ENCODE results near the gene PIEZO2.
"Not testable (repeated sequence)": the region's sequence is repeated elsewhere in the genome, so short reads cannot be mapped to it uniquely, and the experiment has no call there.

PIEZO2 gene

GRCh38 chr18:10937743-10938640 is 211.4 kb downstream of the PIEZO2 start:
- no peak for FAIRE-seq
- DNase-seq (ENCODE audit: insufficient read length, low spot score): no peak
- TF ChIP-seq, protein P1, sequence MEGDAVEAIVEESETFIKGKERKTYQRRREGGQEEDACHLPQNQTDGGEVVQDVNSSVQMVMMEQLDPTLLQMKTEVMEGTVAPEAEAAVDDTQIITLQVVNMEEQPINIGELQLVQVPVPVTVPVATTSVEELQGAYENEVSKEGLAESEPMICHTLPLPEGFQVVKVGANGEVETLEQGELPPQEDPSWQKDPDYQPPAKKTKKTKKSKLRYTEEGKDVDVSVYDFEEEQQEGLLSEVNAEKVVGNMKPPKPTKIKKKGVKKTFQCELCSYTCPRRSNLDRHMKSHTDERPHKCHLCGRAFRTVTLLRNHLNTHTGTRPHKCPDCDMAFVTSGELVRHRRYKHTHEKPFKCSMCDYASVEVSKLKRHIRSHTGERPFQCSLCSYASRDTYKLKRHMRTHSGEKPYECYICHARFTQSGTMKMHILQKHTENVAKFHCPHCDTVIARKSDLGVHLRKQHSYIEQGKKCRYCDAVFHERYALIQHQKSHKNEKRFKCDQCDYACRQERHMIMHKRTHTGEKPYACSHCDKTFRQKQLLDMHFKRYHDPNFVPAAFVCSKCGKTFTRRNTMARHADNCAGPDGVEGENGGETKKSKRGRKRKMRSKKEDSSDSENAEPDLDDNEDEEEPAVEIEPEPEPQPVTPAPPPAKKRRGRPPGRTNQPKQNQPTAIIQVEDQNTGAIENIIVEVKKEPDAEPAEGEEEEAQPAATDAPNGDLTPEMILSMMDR (IDR thresholded peaks at IDR 0.05; ENCODE audit: insufficient read depth, missing control alignments): no peak

- TF ChIP-seq, protein P1 (IDR thresholded peaks at IDR 0.05; ENCODE audit: insufficient read depth, missing control alignments): no peak
- FAIRE-seq (no peak), DNase-seq (ENCODE audit: insufficient read length, low spot score) (no peak)
Observed at GRCh38 chr18:10936176-10937053, 213.0 kb downstream of the PIEZO2 start.

DNA sequence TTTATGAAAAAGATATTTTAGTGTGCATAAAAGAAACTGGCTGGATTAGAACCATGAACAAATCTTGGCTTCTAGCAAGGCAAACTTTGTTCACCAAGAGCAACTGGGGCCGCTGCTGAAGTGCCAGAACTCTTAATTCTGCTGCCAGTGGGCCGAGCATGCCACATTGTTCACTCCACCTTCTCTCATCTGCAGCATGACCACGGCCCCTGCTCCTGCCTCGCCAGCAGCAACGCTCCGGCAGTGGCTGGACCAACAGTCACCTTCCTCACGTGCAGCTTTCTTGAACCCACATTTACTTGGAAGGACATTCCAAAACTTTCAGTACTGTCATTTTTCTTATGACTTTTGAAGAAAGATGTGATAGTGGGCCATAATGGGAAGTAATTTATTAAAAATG is 213.8 kb downstream of the PIEZO2 start:
- TF ChIP-seq, protein P1 (IDR thresholded peaks at IDR 0.05; ENCODE audit: insufficient read depth, missing control alignments): no peak
- FAIRE-seq (no peak), DNase-seq (ENCODE audit: insufficient read length, low spot score) (no peak)

DNA sequence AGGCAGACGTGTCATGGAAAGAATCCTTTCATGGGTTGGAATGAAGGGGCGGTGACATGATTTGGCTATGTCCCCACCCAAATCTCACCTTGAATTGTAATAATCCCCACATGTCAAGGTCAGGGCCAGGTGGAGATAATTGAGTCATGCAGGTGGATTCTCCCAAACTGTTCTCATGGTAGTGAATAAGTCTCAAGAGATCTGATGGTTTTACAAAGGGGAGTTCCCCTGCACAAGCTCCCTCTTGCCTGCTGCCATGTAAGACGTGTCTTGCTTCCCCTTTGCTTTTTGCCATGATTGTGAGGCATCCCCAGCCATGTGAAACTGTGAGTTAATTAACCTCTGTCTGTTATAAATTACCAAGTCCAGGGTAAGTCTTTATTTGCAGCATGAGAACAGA is 215.7 kb downstream of the PIEZO2 start:
- DNase-seq (ENCODE audit: insufficient read length, low spot score); FAIRE-seq: not testable (repeated sequence)

- no peak for FAIRE-seq
- TF ChIP-seq, protein P1 (IDR thresholded peaks at IDR 0.05; ENCODE audit: insufficient read depth, missing control alignments): no peak
- DNase-seq (ENCODE audit: insufficient read length, low spot score): no peak
Observed at GRCh38 chr18:10930076-10930475, 219.3 kb downstream of the PIEZO2 start.

DNA sequence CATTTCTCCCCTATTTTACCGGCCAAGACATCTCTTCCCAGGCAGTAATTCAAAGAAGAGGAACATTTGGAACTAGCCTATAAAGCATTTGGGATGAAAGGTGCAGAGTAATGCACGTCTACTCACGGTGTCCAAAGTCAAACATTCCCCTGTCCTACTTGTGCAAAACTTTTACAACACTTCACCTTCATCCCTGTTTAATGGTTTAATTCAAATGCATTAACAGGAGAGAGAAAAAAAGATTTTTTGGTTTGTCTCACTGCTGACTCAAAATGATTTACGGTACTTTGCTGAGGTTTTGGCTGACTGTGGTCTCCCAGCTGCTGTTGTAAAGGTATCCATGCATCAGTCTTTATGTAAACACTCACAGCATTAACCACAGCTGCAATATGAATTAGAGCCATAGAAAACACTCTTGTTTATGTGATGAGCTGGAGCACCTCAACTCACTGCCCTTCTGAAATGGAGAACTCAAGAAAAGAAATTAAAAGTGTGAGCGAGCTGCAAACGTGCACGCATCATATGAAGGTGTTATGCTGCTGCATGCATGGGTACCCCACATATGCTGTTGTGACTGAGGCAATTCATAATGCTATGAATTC is 220.5 kb downstream of the PIEZO2 start:
- DNase-seq (ENCODE audit: insufficient read length, low spot score): no peak
- TF ChIP-seq, protein P1 (IDR thresholded peaks at IDR 0.05; ENCODE audit: insufficient read depth, missing control alignments): no peak
- FAIRE-seq: no peak

DNA sequence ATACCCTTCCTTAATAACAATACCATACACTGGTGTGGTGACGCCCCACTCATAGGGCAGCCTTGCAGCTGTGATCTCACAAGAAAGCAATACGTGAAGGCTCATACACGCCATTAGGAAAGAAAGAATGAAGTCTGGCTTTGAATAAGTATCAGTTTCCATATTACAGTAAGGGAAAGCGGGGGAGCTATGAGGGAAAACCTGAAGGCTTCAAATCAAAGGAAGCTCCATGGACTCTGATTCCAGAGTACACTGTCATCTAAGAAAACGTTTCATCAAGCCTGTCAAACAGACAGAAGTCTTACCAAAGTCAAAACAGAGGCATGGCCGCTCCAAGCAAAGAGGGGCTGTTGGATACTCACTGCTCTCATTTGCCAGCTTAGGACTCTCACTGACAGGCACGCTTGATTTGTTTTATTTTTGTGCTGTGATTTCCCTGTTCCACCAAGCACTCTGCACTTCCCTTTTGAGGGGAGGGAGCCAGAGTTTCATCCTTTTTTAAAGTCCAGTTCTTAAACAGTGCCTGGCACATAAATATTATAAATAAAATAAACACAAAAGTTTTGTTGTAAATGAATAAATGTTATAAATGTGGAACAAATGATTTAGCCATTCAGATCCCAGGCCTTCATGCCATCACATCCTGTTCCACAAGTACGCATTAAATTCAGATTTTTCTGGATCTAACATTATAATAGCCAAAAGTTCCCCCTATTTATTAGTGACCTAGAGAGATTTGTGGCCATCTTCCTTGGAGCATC is 221.2 kb downstream of the PIEZO2 start:
- no peak for DNase-seq (ENCODE audit: insufficient read length, low spot score)
- TF ChIP-seq, protein P1 (IDR thresholded peaks at IDR 0.05; ENCODE audit: insufficient read depth, missing control alignments): no peak
- FAIRE-seq: no peak

Measured in D721Med (cell line).